Endodermal cell (in vitro differentiated cells): ENCODE measurements around the gene APH1B. TPM values are rescaled to one million over a fixed set of nuclear protein-coding genes. Genes with fewer than 3 reads are reported as not detected.
"Not testable (repeated sequence)": the region's sequence is repeated elsewhere in the genome, so short reads cannot be mapped to it uniquely, and the experiment has no call there.

Experiments
- DNase-seq: peaks from one replicate; pipeline ENCODE4 v3.0.0-alpha.2; 2017
- H3K27ac ChIP-seq: 2 replicates; pipeline ENCODE4 v1.5.1; 2013; ENCODE audit warnings: mild to moderate bottlenecking, low read depth, low read length, moderate library complexity
- H3K27me3 ChIP-seq: 2 replicates; pipeline ENCODE4 v1.6.1; 2013; ENCODE audit warnings: mild to moderate bottlenecking, low read length, moderate library complexity; ENCODE audit not compliant: insufficient read depth, control insufficient read depth, poor library complexity, severe bottlenecking
- H3K36me3 ChIP-seq: 2 replicates; pipeline ENCODE4 v1.7.0; 2013; ENCODE audit warnings: mild to moderate bottlenecking, low read length, moderate library complexity; ENCODE audit not compliant: control insufficient read depth, insufficient read depth
- H3K4me1 ChIP-seq: one replicate; pipeline ENCODE4 v1.7.0; 2013; ENCODE audit warnings: low read length; ENCODE audit not compliant: control insufficient read depth, insufficient read depth
- H3K4me3 ChIP-seq: 2 replicates; pipeline ENCODE4 v1.5.1; 2013; ENCODE audit warnings: mild to moderate bottlenecking, low read length, moderate library complexity
- H3K9ac ChIP-seq: 2 replicates; pipeline ENCODE4 v1.6.1; 2013; ENCODE audit warnings: mild to moderate bottlenecking, low read length, moderate library complexity; ENCODE audit not compliant: poor library complexity, severe bottlenecking; ENCODE audit errors: extremely low read depth
- H3K9me3 ChIP-seq: 2 replicates; pipeline ENCODE4 v1.6.1; 2013; ENCODE audit warnings: mild to moderate bottlenecking, low read length, moderate library complexity; ENCODE audit not compliant: control insufficient read depth
- H3K27ac Mint-ChIP-seq: 2 replicates; pipeline ENCODE4 v1.8.0; 2020; ENCODE audit warnings: mixed read lengths
- H3K27me3 Mint-ChIP-seq: 2 replicates; pipeline ENCODE4 v1.8.0; 2021; ENCODE audit warnings: mild to moderate bottlenecking, mixed read lengths; ENCODE audit not compliant: insufficient read depth
- H3K36me3 Mint-ChIP-seq: 2 replicates; pipeline ENCODE4 v1.8.0; 2020; ENCODE audit warnings: low read depth, mixed read lengths
- H3K4me1 Mint-ChIP-seq: 2 replicates; pipeline ENCODE4 v1.8.0; 2020; ENCODE audit warnings: mixed read lengths
- H3K4me3 Mint-ChIP-seq: 2 replicates; pipeline ENCODE4 v1.8.0; 2020; ENCODE audit warnings: mild to moderate bottlenecking, moderate library complexity, mixed read lengths
- H3K9me3 Mint-ChIP-seq: 2 replicates; pipeline ENCODE4 v1.8.0; 2020; ENCODE audit warnings: mild to moderate bottlenecking, mixed read lengths
- WGBS, 2 experiments: methylation state at CpG; one replicate each; pipeline versions ENCODE4 v1.1.5 to v1.1.7; 2013; ENCODE audit warnings: missing lambda C conversion rate in 2 of 2, mixed read lengths in 1 of 2; ENCODE audit not compliant: insufficient coverage in 1 of 2, insufficient read length in 1 of 2; 5-methylcytosine and 5-hydroxymethylcytosine counted together
- total RNA-seq, 2 donors: library from RNA; stranded (reverse); fragmentation: NEBNext Ultra II Directional in 1 of 2; extraction: Animal tissue kit (Norgen Biotek cat#: 25700) in 1 of 2; gene quantifications; 2 replicates in 1 of 2; 3 replicates in 1 of 2; pipeline ENCODE4 v1.2.1, GENCODE V29; 2021
- TF ChIP-seq, protein P1 (sequence below): fragments of 200-600 bp; sonication (generic); conservative IDR thresholded peaks from 2 replicates; pipeline ENCODE4 v1.5.0; 2021; ENCODE audit warnings: antibody characterized with exemption, mild to moderate bottlenecking

APH1B gene
- total RNA-seq, 2 donors from 2014 or later, result 19.5 to 22.7 TPM

DNA sequence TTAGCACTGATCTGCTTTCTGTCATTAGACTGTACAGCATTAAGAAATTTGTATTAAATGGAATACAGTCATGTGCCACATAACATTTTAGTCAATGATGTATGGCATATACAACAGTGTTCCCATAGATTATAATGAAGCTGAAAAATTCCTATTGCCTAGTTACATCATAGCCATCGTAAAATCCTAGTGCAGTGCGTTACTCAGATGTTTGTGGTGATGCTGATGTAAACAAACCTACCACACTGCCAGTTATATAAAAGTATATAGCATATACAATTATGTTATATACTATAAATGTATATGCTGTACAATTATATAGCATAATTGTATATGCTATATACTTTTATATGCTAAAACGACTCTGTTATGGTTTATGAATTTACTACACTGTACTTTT is 41.7 kb downstream of the APH1B start:
- H3K27ac Mint-ChIP-seq, result no peak overlapping the region
- H3K27me3 Mint-ChIP-seq, result peaks cover 2% of the 10 kb centered on the region
- H3K9me3 Mint-ChIP-seq, result no peaks in the 10 kb centered on the region
- WGBS, 2 experiments, result 92% methylated on average over 2 of the region's 3 CpGs; no CpG with 5 or more reads in 1 of the 2 experiments
- H3K36me3 ChIP-seq, result no peaks in the 10 kb centered on the region
- H3K36me3 Mint-ChIP-seq, result no peaks in the 10 kb centered on the region
- no peak overlapping the region for H3K27ac ChIP-seq
- no peak overlapping the region for H3K4me3 ChIP-seq
- no peak for DNase-seq
- no peaks in the 10 kb centered on the region for H3K4me1 ChIP-seq
- no peak overlapping the region for H3K4me3 Mint-ChIP-seq
- H3K9me3 ChIP-seq, result no peaks in the 10 kb centered on the region
- no peaks in the 10 kb centered on the region for H3K27me3 ChIP-seq
- peaks cover 23% of the 10 kb centered on the region for H3K4me1 Mint-ChIP-seq
- no peak overlapping the region for H3K9ac ChIP-seq
- TF ChIP-seq, protein P1, sequence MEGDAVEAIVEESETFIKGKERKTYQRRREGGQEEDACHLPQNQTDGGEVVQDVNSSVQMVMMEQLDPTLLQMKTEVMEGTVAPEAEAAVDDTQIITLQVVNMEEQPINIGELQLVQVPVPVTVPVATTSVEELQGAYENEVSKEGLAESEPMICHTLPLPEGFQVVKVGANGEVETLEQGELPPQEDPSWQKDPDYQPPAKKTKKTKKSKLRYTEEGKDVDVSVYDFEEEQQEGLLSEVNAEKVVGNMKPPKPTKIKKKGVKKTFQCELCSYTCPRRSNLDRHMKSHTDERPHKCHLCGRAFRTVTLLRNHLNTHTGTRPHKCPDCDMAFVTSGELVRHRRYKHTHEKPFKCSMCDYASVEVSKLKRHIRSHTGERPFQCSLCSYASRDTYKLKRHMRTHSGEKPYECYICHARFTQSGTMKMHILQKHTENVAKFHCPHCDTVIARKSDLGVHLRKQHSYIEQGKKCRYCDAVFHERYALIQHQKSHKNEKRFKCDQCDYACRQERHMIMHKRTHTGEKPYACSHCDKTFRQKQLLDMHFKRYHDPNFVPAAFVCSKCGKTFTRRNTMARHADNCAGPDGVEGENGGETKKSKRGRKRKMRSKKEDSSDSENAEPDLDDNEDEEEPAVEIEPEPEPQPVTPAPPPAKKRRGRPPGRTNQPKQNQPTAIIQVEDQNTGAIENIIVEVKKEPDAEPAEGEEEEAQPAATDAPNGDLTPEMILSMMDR, result no peak

DNA sequence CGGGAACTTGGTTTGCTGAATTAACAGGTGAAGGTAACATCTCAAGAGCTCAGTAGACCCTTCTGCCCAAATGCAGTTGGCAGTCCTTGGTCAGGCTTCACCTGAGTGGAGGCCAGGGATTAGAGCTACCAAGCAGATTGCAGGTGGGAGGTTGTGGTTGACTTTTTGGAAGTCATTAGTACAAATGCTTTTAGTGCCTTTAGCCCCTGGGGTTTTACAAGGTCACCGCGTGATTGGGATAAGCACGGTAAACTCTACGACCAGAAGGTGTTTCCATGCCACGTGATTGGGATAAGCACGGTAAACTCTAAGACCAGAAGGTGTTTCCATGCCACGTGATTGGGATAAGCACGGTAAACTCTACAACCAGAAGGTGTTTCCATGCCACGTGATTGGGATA is 43.0 kb downstream of the APH1B start:
- H3K4me1 ChIP-seq, H3K27me3 Mint-ChIP-seq, H3K27ac ChIP-seq, H3K9me3 Mint-ChIP-seq, DNase-seq, H3K9ac ChIP-seq, H3K27me3 ChIP-seq, H3K36me3 ChIP-seq, H3K4me3 ChIP-seq, H3K36me3 Mint-ChIP-seq, H3K9me3 ChIP-seq, H3K27ac Mint-ChIP-seq, H3K4me3 Mint-ChIP-seq: not testable (repeated sequence)
- 97% methylated on average over 6 of the region's 10 CpGs; no CpG with 5 or more reads in 1 of the 2 experiments for WGBS, 2 experiments
- H3K4me1 Mint-ChIP-seq, result peaks cover 15% of the 10 kb centered on the region

DNA sequence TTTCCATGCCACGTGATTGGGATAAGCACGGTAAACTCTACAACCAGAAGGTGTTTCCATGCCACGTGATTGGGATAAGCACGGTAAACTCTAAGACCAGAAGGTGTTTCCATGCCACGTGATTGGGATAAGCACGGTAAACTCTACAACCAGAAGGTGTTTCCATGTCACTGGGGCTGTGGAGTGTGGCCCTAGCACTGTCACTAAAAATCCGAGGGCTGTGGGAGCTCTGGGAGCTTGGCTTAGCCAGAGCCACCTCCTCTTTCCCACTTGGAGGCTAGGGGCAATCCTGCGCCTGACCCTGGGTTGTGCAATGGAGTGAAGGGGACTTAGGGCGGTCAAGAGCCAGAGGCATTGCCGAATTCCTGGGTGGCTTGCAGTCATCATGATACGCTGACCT is 43.6 kb downstream of the APH1B start:
- not testable (repeated sequence) for H3K36me3 ChIP-seq, H3K27ac ChIP-seq, H3K27ac Mint-ChIP-seq, H3K9ac ChIP-seq, H3K9me3 ChIP-seq, DNase-seq, H3K9me3 Mint-ChIP-seq, H3K4me1 ChIP-seq, H3K4me3 Mint-ChIP-seq, H3K27me3 Mint-ChIP-seq, H3K27me3 ChIP-seq, H3K36me3 Mint-ChIP-seq, H3K4me3 ChIP-seq
- H3K4me1 Mint-ChIP-seq, result peaks cover 13% of the 10 kb centered on the region
- WGBS, 2 experiments, result 93 to 94% methylated on average over 3 to 7 of the region's 11 CpGs

DNA sequence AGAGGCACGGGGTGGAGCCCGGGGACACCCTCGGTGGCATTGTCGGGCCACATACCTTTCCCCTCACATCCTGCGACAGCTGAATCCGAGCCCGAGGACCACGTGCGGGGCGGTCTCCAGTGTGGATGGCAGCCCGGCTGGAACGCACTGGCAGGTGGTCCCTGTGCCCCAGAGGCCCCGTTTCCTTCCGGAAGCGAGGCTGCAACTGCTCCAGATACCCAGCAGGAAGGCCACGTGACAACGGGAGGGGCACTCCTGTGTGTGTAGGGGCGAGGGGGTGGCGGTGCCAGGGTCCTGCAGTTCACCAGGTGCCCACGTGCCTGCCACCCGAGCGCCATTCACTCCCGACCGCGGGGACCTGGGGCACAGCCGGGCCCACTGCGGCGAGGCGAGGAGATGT is 44.1 kb downstream of the APH1B start:
- Histone ChIP-seq H3K4me1 (no peaks in the 10 kb centered on the region), H3K27ac (no peak overlapping the region), H3K4me3 (no peak overlapping the region), H3K27me3 (no peaks in the 10 kb centered on the region), H3K9ac (no peak overlapping the region), H3K9me3 (no peaks in the 10 kb centered on the region), H3K36me3 (no peaks in the 10 kb centered on the region)
- no peaks in the 10 kb centered on the region for H3K9me3 Mint-ChIP-seq
- no peak overlapping the region for H3K27ac Mint-ChIP-seq
- DNase-seq, result no peak
- peaks cover 9% of the 10 kb centered on the region for H3K4me1 Mint-ChIP-seq
- WGBS, 2 experiments, result 93 to 95% methylated on average over 14 to 29 of the region's 29 CpGs
- TF ChIP-seq, protein P1, result no peak
- H3K27me3 Mint-ChIP-seq, result peaks cover 6% of the 10 kb centered on the region
- H3K36me3 Mint-ChIP-seq, result no peaks in the 10 kb centered on the region
- no peak overlapping the region for H3K4me3 Mint-ChIP-seq
